GM19468 (cell line): ENCODE measurements around the gene KLK10.
"Not testable (repeated sequence)": the region's sequence is repeated elsewhere in the genome, so short reads cannot be mapped to it uniquely, and the experiment has no call there.

Source experiments
- ATAC-seq: cut with Tn5 transposase; IDR thresholded peaks from one replicate; pipeline ENCODE4 v1.9.1; 2021; ENCODE audit warnings: mild to moderate bottlenecking, moderate library complexity, moderate number of reproducible peaks; ENCODE audit not compliant: unreplicated experiment; ENCODE audit errors: extremely low read depth

Gene KLK10

DNA sequence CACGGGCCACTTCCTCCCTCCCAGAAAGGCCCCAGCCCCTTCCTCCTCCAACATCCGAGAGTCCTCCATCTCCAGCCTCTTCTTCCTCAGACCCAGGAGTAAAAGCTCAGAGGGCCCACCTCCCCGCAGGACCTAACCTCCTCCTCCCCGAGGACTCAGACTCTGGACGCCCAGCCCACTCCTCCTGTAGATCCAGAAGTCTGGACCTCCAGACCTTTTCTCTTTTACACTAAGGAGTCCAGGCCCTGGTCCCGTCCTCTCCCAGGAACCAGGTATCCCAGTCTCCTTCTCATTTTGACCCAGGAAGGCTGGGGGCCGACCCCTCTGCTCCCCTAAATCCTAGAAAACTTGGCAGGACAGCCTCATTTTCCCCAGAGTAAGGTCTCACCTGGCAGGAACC is 16.2 kb downstream of the KLK10 start:
- ATAC-seq = no peak

DNA sequence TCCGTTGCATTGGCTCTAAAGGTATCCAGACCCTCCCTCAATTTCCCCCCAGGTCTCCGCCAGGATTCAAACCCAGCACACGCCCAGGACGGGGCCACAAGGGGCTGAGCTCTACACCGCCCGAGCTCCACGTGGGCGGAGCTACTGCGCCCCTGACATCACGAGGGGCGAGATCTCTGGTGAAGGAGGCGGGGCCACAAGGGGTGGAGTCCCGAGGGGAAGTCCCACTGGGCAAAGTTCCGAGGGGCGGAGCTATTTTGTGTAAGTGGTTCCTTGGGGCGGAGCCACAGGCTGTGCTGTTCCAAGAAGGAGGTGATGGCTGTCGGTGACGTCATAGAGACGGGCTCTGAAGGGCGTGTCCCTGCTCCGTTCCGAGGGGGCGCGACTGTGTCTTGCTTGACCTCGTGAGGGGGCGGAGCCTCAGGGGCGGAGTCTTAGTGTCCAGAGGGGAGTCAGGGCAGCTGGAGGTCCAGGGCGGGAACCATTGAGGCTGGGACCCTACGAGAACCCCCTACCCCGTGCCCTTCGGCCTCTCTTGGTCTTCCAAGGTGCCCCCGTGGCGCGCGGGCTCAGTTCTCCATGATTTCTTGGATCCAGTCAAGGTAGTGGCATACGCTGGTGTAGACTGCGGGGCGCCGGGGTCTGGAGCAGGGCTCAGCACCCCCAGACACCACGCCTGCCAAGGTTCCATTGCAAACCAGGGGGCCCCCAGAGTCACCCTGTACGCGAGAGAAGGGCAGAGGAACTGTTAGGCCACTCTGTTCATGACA is 16.8 kb downstream of the KLK10 start:
- no peak for ATAC-seq

DNA sequence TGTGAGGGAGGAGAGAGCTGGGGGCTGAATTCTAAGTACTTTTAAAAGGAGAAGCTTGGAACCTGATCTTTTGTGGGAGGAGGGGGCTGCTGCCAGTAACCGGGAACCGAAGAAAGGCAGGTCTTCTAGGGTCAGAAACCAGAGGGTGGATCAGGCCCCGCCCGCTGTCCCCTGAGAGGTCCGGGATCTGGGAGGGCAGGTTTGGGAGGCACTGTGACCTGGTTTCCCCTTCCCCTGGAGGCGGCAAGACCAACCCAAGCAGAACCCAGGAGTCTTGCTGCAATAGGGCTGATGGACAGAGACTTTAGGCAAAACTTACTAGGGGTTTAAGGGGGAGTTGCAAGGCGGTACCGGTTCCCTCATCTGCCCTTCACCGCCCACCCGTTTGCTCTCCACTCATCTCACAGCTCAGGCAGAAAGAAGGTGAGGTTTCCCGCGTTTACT is 17.4 kb downstream of the KLK10 start:
- ATAC-seq = no peak

DNA sequence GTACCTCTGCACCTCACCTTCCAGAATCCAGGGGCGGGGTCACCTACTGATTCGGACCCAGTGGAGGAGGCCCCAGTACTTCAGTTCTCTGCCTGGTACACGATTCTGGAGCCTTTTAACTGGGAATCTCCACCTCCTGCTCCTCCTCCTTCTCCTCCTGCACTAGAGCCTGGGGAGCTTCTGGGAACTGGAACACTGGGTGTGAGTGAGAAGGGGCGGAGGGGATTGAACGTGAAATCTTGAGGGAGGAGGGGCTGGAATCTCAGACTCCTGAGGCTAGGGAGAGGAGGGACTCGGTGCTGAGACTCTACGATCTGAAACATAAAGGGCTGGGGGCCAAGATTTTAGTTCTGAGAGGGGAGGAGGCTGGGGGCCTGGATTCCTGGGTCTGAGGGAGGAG is 18.0 kb downstream of the KLK10 start, which contains the start of gene KLK8:
Gene KLK8, minus strand, starts transcription at position 90 of the 400 bp plus-strand sequence. CDS start 437 bp downstream, outside the sequence.
- no peak for ATAC-seq

DNA sequence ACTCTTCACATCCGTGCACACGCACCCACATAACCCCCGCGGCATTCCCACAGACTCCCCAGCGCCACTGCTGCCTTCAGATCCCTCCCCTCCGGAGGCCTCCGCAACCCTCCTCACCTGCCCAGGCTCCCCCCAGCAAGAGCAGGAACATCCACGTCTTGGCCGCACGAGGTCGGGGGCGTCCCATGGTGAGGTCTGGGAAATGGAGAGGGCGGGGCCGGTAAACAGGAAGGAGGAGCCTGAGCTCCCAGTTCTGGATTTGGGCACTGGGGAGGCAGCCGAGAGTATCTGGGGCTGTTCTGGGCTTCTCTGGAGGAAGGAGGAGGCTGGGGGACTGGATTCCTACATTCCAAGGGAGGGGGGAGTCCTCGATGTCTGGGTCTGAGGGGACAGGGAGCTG is 18.5 kb downstream of the KLK10 start:
- no peak for ATAC-seq

DNA sequence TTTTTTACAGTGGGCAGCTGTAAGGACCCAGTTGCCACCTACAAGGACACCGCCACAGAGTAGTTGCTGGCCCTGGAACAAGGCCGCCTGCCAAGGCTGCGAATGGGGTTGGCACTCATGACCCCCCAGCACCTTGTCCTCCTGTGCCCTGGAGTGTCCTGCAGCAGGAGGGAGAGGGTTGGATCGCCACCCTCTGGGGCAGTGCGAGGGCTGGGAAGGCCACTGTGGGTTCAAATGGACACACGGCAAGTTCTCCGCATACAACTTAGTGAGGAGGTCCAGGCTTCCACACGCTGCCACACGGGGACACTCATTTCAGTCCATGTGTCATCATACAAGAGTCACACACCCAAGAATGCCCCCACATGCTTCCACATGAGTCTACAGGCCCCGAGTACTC is 19.1 kb downstream of the KLK10 start:
- no peak for ATAC-seq

DNA sequence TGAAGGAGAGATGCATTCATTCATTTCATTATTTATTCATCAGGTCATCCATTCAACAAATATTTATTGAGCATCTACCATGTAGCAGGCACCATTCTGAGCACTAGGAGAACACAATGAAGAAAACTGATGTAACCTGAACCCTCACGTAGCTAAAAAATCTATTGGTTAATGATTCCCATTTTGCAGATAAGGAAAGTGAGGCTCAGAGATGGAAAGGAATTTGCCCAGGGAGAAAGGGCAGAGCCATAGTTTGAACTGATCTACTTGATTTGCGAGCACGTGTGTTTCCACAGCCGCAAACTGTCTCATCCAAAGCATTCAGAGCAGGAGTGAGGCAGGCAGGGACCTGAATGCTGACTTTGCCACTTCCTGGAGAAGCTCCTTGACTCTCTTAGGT is 20.8 kb downstream of the KLK10 start:
- ATAC-seq = no peak

DNA sequence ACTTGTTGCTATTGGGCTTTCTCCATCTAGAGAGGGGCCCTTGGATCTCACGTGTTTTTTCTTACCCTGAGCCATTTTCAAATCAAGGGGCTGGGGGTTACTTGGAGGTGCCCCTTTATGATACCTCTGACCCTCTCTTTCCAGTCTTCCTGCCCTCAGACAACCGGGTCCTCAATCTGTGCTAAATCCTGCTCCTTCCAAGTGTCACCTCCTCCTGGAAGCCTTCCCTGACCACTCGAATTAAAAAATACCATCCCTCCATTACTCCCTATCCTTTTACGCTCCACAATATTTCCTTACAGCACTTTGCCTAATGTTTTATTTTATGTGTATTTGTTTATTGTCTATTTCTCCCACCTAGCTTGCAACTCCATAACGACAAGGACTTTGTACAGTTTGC is 21.4 kb downstream of the KLK10 start:
- ATAC-seq = no peak

DNA sequence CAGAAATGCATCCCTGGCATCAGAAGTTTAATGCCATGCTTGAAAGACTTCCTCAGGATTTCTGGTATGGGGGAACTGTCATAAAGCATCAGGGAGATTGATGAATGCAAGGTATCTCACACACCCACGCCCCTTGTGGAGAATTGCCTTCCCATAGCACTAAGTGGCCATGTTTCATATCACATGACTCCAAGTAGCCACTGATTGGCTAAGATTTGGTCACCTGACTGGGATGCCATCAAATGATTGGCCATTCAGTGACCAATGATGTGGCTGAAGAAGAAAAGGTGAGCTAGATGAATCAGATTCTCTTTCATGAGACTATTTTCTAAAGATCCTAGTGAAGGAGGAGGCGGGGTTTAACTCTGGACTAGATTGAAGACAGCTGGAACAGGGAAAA is 25.4 kb downstream of the KLK10 start:
- no peak for ATAC-seq

DNA sequence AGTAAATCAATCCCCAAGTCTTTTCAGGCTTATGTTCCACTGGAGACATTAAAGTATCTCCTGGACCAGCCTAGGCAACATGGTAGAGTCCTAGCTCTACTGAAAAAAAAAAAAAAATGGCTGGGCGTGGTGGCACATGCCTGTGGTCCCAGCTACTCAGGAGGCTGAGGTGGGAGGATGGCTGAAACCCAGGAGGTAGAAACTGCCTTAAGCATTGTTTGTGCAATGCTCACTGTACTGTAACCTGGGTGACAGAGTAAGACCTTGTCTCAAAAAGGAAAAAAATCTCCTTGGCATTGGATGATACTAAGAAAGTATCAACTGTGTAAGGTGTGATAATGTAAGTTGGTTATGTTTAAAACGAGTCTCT is 26.9 kb downstream of the KLK10 start:
- no peak for ATAC-seq

DNA sequence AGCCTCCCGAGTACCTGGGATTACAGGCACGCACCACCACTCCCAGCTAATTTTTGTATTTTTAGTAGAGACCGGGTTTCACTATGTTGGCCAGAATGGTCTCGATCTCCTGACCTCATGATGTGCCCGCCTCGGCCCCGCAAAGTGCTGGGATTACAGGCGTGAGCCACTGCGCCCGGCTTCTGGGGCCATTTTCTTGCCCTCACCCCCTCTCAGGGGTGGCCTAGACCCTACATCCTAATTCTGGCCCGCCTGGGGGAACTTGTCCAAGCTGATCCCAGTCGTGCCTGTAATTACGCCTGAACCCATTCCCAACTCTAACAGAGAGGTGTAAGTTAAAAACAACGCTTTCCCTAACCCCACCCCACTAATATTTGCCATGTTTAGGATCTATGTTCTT is 35.1 kb downstream of the KLK10 start:
- not testable (repeated sequence) for ATAC-seq

DNA sequence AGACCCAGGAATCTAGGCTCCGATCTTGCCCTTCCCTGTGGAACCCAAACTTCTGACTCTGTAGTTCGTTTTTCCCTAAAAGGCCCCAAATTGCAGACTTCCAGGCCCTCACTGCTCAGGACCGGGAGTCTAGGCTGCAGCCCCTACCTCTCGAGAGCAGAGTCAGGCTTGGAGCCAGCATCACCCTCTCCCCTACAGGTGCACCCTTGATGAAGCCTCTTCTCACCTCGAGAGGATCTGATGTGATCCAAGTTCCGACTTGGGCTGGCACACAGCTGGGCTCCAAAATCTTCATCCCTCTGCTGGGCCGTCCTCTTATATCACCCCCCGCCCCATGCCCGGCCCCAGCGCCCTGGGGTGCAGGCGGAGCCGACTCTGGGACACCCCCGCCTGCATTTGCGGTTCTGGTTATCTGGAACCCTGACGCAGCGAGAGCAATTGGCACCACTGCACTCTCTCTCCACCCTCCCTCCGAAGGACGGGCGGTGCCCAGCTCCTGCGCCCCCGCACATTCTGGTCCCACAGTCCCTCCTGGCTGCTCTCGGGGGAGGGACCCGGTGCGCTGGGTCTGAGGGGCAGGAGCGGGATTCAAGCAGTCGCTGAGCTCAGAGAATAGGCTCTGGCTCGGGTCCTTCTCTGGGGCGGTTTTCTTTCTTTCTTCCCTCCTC is 35.8 kb downstream of the KLK10 start, which contains the start of gene KLK7:
Gene KLK7, minus strand, starts transcription at position 293 of the 668 bp plus-strand sequence. CDS start 1,518 bp downstream, outside the sequence.
- ATAC-seq = no peak

DNA sequence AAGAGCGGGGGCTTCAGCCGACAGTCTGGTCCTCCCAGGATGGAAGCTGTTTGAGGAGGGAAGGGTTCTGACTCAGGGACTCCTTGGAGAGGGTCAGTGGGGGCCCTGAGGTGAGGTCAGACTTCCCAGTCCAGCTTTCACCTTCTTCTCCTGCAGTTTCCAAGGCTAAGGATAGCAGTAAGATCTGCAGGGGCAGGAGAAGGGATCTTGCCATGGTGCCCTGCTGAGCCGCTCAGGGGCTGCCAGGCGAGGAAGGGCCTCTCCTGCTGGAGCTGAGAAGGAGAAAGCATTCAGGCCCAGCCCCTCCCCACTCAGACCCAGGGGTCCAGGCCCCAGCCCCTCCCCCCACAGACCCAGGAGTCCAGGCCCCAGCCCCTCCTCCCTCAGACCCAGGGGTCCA is 37.3 kb downstream of the KLK10 start:
- no peak for ATAC-seq

DNA sequence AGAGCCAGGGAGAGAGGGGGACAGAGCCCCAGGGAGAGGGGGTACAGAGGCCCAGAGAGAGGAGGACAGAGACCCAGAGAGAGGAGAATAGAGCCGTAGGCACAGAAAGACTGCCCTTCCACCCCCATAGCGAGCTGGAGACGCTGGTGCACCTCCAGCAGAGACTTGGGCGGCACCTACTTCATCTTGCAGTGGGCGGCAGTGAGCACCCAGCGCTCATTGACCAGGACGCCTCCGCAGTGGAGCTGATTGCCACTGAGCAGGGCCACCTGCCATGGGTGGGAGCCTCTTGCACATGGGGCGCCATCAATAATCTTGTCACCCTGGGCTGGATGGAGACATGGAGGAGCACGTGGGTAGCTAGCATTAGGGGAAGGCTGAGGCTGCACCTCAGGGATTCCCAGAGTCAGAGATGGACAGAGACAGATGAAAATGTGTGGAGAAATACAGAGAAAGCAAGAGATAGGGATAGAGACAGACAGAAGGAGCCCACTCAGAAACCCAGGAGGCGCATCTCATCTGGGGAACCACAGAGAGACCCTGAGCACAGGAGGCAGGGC is 37.8 kb downstream of the KLK10 start:
- no peak for ATAC-seq

DNA sequence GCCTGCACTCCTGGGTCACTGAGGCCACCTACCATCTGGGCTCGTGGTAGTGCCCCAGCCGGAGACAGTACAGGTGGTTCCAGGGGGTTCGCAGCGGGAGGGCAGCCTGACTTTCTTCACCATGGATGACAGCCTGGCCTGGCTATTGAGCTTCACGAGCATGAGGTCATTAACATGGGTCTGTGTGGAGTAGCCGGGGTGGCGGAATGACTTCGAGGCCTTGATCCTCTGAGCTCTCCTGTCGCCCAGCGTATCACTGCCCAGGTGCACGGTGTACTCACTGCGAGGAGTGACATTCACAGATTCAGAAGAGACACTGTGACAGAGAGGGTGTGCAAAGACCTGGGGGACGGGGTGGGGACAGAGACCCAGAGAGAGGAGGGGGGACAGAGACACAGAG is 39.3 kb downstream of the KLK10 start:
- no peak for ATAC-seq

DNA sequence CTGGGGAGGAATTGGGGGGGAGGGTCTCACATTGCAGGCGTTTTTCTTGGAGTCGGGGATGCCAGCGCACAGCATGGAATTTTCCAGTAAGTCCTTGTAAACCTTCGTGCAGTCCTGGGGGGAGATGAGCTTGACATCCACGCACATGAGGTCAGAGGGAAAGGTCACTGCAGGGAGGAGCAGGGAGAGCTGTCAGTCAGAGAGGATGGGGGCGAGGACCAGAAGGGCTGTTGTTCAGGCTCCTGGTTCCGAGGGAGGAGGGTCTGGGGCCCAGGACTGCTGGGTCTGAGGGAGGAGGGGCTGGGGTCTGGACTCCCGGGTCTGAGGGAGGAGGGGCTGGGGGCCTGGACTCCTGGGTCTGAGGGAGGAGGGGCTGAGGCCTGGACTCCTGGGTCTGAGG is 39.8 kb downstream of the KLK10 start:
- no peak for ATAC-seq

DNA sequence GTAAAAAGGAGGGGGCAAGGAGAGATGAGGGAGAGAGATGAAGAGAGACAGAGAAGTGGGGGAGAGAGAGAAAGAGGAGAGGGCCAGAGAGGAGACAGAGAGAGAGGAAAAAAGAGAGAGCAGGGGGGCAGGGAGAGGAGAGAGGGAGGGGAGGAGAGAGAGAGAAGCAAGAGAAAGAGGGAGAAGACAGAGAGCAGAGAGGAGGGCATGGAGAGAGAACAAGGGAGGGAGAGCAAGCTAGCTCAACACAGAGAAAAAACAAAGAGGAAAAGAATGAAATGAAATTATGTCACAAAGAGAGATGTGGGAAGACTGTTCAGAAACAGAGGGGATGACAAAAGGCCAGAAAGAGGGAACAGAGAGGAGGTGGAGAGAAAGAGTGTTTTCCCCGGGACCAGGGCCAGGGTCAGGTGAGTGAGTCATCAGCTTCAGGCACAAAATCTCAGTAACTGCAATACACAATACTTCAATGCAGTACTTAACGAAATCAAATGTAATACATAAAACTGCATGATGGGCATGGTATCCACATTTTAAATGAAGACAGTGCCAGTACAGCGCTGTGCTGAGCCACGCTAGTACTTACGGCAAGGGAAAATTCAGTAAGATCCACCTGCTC is 40.6 kb downstream of the KLK10 start:
- no peak for ATAC-seq

DNA sequence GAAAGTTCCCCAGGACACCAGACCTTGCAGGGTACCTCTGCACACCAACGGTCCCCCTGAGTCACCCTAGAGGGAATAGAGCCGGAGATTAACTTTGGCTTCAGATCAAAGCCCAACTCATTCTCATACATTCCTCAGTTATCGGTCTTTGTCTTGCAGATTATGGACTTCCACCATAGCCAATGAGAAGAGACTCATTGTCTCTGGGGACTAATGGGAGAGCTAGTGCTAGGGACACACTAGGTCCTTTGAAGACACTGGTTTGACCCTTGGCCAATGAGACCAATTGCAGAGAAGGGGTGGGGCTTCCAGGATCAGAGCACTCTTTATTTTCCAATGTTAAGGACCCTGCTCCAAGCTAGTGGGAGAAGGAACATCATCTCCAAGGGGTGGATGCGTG is 41.9 kb downstream of the KLK10 start:
- no peak for ATAC-seq

DNA sequence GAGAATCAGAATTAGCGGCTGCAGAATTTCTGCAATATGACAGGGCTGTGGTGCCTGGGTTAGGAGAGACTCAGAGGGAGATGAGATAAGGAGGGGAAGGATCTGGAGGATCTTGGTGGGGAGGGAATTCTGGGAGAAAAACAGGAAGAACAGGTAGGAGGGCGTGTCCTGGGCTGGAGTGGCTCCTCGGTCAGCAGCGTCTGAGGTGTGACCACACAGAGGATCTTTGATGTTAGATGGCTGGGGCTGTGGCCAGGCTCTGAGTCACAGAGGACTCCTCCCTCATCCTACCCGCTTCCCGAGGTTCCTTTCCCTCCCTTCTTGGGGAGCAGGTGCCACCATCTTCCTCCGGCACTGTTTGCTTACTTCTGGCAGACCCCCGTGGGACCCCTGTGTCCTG is 43.7 kb downstream of the KLK10 start:
- no peak for ATAC-seq

DNA sequence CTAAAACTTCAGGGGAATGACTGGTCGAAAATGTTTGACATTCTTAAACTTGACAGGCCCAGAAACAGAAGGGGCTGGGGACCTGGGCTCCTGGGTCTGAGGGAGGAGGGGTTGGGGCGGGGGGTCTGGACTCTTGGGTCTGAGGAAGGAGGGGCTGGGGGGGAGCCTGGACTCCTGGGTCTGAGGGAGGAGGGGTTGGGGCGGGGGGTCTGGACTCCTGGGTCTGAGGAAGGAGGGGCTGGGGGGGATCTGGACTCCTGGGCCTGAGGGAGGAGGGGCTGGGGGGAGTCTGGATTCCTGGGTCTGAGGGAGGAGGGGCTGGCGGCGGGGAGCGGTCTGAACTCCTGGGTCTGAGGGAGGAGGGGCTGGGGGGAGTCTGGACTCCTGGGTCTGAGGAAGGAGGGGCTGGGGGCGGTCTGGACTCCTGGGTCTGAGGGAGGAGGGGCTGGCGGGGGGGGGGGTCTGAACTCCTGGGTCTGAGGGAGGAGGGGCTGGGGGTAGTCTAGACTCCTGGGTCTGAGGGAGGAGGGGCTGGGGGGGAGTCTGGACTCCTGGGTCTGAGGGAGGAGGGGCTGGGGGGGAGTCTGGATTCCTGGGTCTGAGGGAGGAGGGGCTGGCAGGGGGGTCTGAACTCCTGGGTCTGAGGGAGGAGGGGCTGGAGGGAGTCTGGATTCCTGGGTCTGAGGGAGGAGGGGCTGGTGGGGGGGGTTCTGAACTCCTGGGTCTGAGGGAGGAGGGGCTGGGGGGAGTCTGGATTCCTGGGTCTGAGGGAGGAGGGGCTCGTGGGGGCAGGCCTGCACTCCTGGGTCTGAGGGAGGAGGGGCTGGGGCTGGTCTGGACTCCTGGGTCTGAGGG is 44.6 kb downstream of the KLK10 start:
- no peak for ATAC-seq
